ENCODE data around the gene PLA2G2F.

Gene PLA2G2F

GRCh38 chr1:20174937-20175666 is 36.0 kb downstream of the PLA2G2F start:
- no peak for DNase-seq (ENCODE audit: low spot score)
- TF ChIP-seq, protein P1, sequence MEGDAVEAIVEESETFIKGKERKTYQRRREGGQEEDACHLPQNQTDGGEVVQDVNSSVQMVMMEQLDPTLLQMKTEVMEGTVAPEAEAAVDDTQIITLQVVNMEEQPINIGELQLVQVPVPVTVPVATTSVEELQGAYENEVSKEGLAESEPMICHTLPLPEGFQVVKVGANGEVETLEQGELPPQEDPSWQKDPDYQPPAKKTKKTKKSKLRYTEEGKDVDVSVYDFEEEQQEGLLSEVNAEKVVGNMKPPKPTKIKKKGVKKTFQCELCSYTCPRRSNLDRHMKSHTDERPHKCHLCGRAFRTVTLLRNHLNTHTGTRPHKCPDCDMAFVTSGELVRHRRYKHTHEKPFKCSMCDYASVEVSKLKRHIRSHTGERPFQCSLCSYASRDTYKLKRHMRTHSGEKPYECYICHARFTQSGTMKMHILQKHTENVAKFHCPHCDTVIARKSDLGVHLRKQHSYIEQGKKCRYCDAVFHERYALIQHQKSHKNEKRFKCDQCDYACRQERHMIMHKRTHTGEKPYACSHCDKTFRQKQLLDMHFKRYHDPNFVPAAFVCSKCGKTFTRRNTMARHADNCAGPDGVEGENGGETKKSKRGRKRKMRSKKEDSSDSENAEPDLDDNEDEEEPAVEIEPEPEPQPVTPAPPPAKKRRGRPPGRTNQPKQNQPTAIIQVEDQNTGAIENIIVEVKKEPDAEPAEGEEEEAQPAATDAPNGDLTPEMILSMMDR (IDR thresholded peaks at IDR 0.05; ENCODE audit: extremely low read depth, missing control alignments) = no peak

GRCh38 chr1:20178634-20179370 is 39.7 kb downstream of the PLA2G2F start:
- no peak for DNase-seq (ENCODE audit: low spot score)
- TF ChIP-seq, protein P1 (IDR thresholded peaks at IDR 0.05; ENCODE audit: extremely low read depth, missing control alignments) = no peak

DNA sequence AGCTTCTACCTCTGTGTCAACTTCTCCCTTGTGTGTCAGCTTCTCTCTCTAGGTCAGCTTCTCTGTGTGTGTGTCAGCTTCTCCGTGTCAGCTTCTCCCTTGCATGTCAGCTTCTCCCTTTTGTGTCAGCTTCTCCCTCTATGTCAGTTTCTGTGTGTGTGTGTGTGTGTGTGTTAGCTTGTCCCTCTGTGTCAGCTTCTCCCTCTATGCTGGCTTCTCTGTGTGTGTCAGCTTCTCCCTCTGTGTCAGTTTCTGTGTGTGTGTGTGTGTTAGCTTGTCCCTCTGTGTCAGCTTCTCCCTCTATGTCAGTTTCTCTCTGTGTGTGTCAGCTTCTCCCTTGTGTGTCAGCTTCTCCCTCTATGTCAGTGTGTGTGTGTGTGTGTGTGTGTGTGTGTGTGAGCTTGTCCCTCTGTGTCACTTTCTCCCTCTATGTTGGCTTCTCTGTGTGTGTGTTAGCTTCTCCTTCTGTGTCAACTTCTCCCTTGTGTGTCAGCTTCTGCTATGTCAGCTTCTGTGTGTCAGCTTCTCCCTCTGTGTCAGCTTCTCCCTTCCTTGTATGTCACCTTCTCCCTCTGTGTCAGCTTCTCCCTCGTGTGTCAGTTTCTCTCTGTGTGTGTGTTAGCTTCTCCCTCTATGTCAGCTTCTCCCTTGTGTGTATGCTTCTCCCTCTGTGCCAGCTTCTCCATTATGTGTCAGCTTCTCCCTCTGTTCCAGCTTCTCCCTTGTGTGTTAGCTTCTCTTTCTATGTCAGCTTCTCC is 40.4 kb downstream of the PLA2G2F start:
- no peak for DNase-seq (ENCODE audit: low spot score)
- TF ChIP-seq, protein P1 (IDR thresholded peaks at IDR 0.05; ENCODE audit: extremely low read depth, missing control alignments) = no peak

GRCh38 chr1:20180129-20180843 is 41.2 kb downstream of the PLA2G2F start:
- TF ChIP-seq, protein P1 (IDR thresholded peaks at IDR 0.05; ENCODE audit: extremely low read depth, missing control alignments) = no peak
- DNase-seq (ENCODE audit: low spot score) = no peak

DNA sequence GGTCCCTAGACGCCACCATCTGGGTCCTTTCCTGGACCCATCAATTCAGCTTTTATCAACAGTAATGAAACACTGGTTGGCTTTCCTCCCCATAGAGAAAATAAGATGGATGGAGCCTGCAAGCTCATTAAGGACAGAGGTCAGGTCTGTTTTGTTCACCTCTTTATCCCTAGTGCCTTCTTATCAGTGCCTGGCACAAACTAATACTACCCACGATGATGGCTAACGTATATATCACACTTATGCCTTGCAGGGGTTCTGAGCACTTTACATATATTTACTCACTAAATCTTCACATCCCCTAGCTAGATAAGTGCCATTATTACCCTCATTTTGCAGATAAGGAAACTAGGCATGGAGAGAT is 41.7 kb downstream of the PLA2G2F start:
- TF ChIP-seq, protein P1 (IDR thresholded peaks at IDR 0.05; ENCODE audit: extremely low read depth, missing control alignments) = no peak
- DNase-seq (ENCODE audit: low spot score) = no peak

DNA sequence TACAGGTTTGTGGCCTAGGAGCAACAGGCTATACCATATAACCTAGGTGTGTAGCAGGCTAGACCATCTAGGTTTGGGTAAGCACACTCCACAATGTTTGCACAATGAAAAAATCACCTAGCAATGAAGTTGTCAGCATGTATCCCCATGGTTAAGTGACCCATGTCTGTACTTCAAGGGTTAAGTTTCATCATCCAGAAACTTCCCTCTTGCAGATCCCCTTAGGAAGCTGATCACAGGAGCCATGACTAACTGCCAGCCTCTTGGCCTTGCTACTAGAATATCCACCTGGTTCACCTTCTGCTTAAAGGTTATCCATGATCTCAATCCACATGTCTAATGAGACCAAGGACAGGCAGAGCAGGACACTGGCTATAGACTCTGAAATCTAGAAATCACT is 43.3 kb downstream of the PLA2G2F start:
- no peak for DNase-seq (ENCODE audit: low spot score)

More for the DNA sequence above, 43.3 kb downstream of the PLA2G2F start:
- TF ChIP-seq, protein P1 (IDR thresholded peaks at IDR 0.05; ENCODE audit: extremely low read depth, missing control alignments) = no peak

Measured in GM20000 (cell line).